ENCODE data around the gene FAM193A. TPM values are rescaled to one million over a fixed set of nuclear protein-coding genes. Genes with fewer than 3 reads are reported as not detected.

FAM193A gene
- total RNA-seq, 4 donors from 2014 or later: 27.7 to 40.4 (median 31.1) TPM

DNA sequence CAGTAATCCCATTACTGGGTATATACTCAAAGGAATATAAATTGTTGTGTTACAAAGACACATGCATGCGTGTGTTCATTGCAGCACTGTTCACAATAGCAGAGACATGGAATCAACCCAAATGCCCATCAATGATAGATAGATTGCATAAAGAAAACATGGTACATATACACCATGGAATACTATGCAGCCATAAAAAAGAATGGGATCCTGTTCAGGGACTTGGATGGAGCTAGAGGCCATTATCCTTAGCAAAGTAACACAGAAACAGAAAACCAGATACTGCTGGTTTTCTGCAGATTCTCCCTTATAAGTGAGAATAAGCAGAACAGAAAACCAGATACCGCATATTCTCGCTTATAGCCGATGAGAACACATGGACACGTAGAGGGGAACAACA is 43.5 kb downstream of the FAM193A start:
- no peak overlapping the region for H3K4me3 ChIP-seq
- no peak for DNase-seq
- H3K9me3 ChIP-seq: peaks cover 0 to 5% of the 10 kb centered on the region in 2 donors
- no peaks in the 10 kb centered on the region for H3K27me3 ChIP-seq
- no peaks in the 10 kb centered on the region for H3K36me3 ChIP-seq
- in situ Hi-C loops (cut with MboI; ENCODE audit: low pct_ligation_motif_present in 1 of 4, low pct_unique_long_range_greater_than_20kb in 1 of 4, low sequenced_read_pairs in 3 of 4) (no loop called here), intact Hi-C loops (cut with DNase I; ENCODE audit: low total_unique reads) (loop anchor here (2.0 kb wide), 1 partner anchor 55 kb away; no protein-coding TSS in a partner anchor)
- no peak overlapping the region for H3K27ac ChIP-seq
- peaks cover 9 to 16% (median 13%) of the 10 kb centered on the region in 4 donors for H3K4me1 ChIP-seq
- no peak for TF ChIP-seq POLR2A (IDR thresholded peaks at IDR 0.05)
- no peak for TF ChIP-seq EP300 (IDR thresholded peaks at IDR 0.05; ENCODE audit: low read depth)
- no peak for TF ChIP-seq POLR2AphosphoS5 (IDR thresholded peaks at IDR 0.05)
- TF ChIP-seq, protein P1, sequence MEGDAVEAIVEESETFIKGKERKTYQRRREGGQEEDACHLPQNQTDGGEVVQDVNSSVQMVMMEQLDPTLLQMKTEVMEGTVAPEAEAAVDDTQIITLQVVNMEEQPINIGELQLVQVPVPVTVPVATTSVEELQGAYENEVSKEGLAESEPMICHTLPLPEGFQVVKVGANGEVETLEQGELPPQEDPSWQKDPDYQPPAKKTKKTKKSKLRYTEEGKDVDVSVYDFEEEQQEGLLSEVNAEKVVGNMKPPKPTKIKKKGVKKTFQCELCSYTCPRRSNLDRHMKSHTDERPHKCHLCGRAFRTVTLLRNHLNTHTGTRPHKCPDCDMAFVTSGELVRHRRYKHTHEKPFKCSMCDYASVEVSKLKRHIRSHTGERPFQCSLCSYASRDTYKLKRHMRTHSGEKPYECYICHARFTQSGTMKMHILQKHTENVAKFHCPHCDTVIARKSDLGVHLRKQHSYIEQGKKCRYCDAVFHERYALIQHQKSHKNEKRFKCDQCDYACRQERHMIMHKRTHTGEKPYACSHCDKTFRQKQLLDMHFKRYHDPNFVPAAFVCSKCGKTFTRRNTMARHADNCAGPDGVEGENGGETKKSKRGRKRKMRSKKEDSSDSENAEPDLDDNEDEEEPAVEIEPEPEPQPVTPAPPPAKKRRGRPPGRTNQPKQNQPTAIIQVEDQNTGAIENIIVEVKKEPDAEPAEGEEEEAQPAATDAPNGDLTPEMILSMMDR (IDR thresholded peaks at IDR 0.05): no peak
- WGBS, 2 donors (ENCODE audit: low coverage in 1 of 2): 99 to 100% methylated on average over 1 to 5 of the region's 5 CpGs

DNA sequence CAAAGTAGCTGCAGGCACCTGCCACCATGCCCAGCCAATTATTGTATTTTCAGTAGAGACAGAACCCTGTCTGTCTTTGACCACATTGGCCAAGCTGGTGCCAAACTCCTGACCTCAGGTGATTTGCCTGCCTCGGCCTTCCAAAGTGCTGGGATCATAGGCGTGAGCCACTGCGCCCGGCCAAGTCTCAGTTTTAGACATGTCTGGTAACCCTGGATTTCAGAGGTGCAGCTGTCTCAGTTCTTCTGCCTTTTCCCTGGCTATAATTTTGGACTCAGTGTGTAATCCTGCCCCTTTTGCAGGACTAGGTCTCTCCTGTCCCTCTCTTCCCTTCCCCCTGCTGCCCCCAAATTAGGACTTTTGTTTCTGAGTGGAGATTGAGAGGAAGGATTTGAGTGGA is 46.6 kb downstream of the FAM193A start:
- Histone ChIP-seq H3K4me1 (peaks cover 12 to 32% (median 22%) of the 10 kb centered on the region in 4 donors), H3K27me3 (no peaks in the 10 kb centered on the region), H3K9me3 (peaks cover 0 to 5% of the 10 kb centered on the region in 2 donors), H3K27ac (no peak overlapping the region), H3K4me3 (no peak overlapping the region), H3K36me3 (no peaks in the 10 kb centered on the region)
- intact Hi-C loops (cut with DNase I; ENCODE audit: low total_unique reads) (no loop called here), in situ Hi-C loops (cut with MboI; ENCODE audit: low pct_ligation_motif_present in 1 of 4, low pct_unique_long_range_greater_than_20kb in 1 of 4, low sequenced_read_pairs in 3 of 4) (no loop called here)
- TF ChIP-seq POLR2AphosphoS5 (IDR thresholded peaks at IDR 0.05): no peak
- no peak for TF ChIP-seq EP300 (IDR thresholded peaks at IDR 0.05; ENCODE audit: low read depth)
- TF ChIP-seq, protein P1 (IDR thresholded peaks at IDR 0.05): no peak
- no peak for TF ChIP-seq POLR2A (IDR thresholded peaks at IDR 0.05)
- 71% methylated on average over 4 of the region's 4 CpGs; no CpG with 5 or more reads in 1 of the 2 donors for WGBS, 2 donors (ENCODE audit: low coverage in 1 of 2)
- DNase-seq: no peak

DNA sequence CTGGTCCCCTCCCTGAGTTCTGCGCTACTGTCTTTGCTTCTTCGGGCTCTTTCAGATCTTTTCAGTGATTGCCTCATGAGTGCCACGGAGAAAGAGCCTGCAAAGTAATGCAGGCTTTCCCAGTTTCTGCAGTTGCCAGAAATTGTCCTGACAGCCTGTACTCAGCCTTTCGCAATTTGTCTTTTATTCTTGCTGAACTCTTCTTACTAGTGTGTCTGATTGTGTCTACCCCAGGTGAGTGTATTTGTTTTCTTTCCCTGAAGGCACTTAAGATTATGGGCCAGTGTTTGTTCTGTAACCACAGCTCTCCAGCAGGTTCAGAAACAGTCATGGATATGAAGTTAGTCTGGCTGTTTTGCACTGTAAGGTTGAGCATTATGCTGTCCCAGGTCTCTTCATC is 47.1 kb downstream of the FAM193A start:
- TF ChIP-seq POLR2AphosphoS5 (IDR thresholded peaks at IDR 0.05) (no peak), EP300 (IDR thresholded peaks at IDR 0.05; ENCODE audit: low read depth) (no peak), POLR2A (IDR thresholded peaks at IDR 0.05) (no peak)
- TF ChIP-seq, protein P1 (IDR thresholded peaks at IDR 0.05): no peak
- Histone ChIP-seq H3K36me3 (no peaks in the 10 kb centered on the region), H3K4me3 (no peak overlapping the region), H3K27me3 (no peaks in the 10 kb centered on the region), H3K4me1 (peaks cover 16 to 37% (median 23%) of the 10 kb centered on the region in 4 donors), H3K27ac (no peak overlapping the region), H3K9me3 (peaks cover 0 to 5% of the 10 kb centered on the region in 2 donors)
- WGBS, 2 donors (ENCODE audit: low coverage in 1 of 2): 27 to 48% methylated on average over 3 to 4 of the region's 4 CpGs
- in situ Hi-C loops (cut with MboI; ENCODE audit: low pct_ligation_motif_present in 1 of 4, low pct_unique_long_range_greater_than_20kb in 1 of 4, low sequenced_read_pairs in 3 of 4): no loop called here
- intact Hi-C loops (cut with DNase I; ENCODE audit: low total_unique reads): no loop called here
- no peak for DNase-seq

DNA sequence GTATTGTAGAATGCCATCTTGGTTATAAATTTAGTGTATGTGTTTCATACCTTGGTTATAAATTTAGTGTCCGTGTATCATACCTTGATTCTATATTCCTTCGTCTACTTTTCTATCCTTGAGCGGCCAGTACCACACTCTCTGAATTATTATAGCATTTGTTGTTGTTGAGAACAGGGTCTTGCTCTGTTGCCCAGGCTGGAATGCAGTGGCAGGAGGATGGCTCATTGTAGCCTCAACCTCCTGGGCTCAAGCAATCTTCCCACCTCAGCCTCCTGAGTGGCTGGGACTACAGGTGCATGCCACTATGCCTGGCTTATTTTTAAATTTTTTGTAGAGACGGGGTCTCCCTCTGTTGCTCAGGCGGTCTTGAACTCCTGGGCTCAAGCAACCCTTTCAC is 50.1 kb downstream of the FAM193A start:
- in situ Hi-C loops (cut with MboI; ENCODE audit: low pct_ligation_motif_present in 1 of 4, low pct_unique_long_range_greater_than_20kb in 1 of 4, low sequenced_read_pairs in 3 of 4): no loop called here
- TF ChIP-seq POLR2AphosphoS5 (IDR thresholded peaks at IDR 0.05): no peak
- TF ChIP-seq POLR2A (IDR thresholded peaks at IDR 0.05): no peak
- TF ChIP-seq, protein P1 (IDR thresholded peaks at IDR 0.05): no peak
- TF ChIP-seq EP300 (IDR thresholded peaks at IDR 0.05; ENCODE audit: low read depth): no peak
- Histone ChIP-seq H3K27me3 (no peaks in the 10 kb centered on the region), H3K9me3 (no peaks in the 10 kb centered on the region), H3K4me1 (peaks cover 20 to 55% (median 35%) of the 10 kb centered on the region in 4 donors), H3K4me3 (no peak overlapping the region), H3K27ac (no peak overlapping the region), H3K36me3 (no peaks in the 10 kb centered on the region)
- intact Hi-C loops (cut with DNase I; ENCODE audit: low total_unique reads): no loop called here
- no peak for DNase-seq
- 93 to 99% methylated on average over 3 to 5 of the region's 5 CpGs for WGBS, 2 donors (ENCODE audit: low coverage in 1 of 2)

All from transverse colon (tissue), 4 donors.